Activated CD8-positive, alpha-beta memory T cell treated with anti-CD3 and anti-CD28 coated beads for 1 hour (primary cell): Measurements from ENCODE around the gene C14orf39.
"Not testable (repeated sequence)": the region's sequence is repeated elsewhere in the genome, so short reads cannot be mapped to it uniquely, and the experiment has no call there.

Source experiments
- DNase-seq, 2 donors: peaks; one replicate each; pipeline ENCODE4 v3.0.0-alpha.2; 2020; ENCODE audit warnings: low read depth in 1 of 2; ENCODE audit errors: extremely low read depth in 1 of 2

C14orf39 gene

DNA sequence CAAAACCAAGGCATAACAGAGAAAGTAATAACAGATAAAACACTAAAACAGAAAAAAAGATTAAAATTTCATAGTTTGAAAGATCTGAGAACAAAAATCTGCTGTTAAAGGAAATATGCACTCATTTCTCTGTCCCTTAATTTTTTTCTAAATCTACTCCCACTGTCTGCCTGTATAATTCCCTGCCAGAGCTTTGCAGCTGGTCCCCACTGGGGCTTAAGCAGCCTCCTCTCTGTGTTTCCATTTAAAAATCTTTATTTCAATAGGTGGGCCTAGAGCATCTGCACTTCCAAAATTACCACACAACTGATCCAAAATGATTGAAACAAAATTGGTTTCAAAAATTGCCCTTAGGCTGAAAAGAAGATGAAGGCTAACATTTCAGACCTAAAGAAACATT lies 16.7 kb upstream of the C14orf39 start:
- DNase-seq, result no peak

DNA sequence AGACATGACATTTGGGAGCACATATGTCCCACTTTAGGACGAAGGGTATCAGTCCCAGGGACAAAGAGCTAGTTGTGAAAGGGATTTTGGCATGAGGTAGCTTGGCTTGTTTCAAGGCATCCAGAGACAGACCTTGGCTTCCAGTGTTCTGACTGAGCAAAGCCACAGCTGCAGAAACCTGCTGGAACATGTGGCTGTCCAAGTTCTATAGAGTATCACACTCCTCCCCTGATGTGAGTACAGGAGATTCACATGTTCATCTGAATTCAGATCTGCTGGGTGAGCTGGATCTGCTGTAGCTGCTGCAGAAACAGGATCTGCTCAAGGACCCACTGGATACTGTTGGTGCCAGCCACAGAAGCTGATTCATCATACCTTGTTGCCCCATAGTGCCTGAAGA lies 10.1 kb upstream of the C14orf39 start:
- no peak for DNase-seq

DNA sequence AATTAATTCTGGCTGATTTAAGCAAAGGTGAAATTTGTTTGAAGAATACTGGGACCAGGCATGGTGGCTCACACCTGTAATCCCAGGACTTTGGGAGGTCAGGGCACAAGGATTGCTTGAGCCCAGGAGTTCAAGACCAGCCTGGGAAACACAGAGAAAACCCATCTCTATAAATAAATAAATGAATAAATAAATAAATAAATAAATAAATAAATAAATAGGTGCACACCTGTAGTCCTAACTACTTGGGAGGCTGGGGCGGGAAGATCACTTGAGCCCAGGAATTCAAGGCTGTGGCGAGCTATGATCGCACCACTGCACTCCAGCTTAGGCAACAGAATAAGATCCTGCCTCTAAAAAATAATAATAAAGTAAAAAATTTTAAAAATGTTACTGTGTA lies 4.4 kb upstream of the C14orf39 start:
- no peak for DNase-seq

DNA sequence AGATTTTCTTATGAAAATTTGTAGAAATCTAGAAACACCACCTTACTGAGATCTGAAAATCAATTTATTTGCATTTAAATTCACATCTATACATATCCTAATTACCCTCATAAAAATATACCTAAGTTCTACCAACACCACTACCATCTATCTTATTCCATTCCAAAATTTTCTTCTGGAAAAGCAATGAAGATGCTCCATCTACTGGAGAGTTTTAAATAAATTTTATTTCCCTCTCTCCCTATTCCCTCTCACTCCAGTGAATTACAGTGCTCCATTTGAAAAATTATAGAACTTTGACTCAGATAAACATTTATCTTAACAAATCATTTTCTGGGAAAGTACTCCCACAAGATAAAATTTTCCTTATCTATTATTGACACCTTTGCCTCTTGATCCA lies 2.3 kb upstream of the C14orf39 start:
- no peak for DNase-seq

DNA sequence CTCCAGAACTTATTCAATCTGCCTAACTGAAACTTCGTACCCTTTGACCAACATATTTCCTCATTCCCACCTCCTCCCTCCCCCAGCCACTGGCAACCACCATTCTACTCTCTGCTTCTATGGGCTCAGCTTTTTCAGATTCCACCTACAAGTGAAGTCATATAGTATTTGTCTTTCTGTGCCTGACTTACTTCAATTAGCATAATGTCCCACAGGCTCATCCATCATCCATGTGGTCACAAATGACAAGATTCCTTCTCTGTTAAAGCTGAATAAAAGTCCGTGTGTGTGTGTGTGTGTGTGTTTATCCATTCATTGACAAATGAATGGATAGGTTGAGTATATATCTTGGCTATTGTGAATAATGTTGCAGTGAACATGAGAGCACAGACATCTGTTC lies 1.3 kb upstream of the C14orf39 start:
- DNase-seq, result no peak

DNA sequence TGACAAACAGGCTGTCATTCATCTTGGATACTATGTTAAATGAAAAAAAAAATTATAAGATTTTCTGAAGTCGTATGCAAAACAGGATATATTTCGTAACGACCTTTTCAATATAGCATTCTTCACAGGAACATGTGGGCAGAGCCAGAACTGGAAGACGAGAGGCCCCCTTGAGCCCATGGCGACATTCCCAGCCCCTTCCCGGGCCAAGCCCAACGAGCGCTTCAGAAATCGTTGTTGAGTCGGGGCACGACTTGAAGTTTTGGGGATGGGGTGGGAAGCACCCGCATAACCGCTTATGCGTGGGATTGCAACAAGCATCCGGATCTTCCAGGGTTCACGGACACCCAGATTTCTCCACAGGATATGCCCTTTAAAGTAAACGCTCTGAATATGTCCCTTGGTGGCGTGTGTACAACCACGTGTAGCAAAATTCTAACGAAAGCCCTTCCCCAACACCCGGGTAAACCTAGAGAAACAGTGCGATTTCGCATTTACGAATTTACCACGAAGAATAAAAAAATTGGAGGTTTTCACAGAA lies 736 bp downstream of the C14orf39 start:
- DNase-seq, result no peak

DNA sequence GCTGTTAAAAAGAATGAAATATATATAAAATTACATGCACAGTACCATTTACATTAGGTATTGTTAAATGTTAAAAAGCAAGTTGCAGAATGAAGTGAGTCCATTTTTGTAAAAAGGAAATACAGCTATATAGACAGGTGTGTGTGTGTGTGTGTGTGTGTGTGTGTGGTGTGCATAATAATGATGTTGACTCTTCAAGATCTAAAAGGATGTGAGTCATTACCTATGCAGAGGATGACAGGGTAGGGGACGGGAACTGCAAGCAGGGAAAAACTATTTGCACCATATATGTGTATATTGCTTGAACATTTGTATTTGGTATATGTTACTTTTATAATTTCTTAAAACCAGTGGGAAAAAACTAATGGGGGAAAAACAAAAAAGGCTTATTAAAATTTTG lies 3.1 kb downstream of the C14orf39 start:
- no peak for DNase-seq

DNA sequence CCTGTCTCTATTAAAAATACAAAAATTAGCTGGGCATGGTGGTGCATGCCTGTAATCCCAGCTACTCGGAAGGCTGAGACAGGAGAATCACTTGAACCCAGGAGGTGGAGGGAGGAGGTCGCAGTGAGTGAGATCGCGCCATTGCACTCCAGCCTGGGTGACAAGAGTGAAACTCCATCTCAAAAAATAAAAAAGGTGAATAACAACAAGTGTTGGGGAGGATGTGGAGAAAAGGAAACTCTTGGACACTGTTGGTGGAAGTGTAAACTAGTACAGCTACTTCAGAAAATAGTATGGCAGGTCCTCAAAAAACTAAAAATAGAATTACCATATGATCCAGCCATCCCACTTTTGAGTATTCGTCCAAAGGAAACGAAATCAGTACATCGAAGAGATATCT lies 5.6 kb downstream of the C14orf39 start:
- DNase-seq, result not testable (repeated sequence)

DNA sequence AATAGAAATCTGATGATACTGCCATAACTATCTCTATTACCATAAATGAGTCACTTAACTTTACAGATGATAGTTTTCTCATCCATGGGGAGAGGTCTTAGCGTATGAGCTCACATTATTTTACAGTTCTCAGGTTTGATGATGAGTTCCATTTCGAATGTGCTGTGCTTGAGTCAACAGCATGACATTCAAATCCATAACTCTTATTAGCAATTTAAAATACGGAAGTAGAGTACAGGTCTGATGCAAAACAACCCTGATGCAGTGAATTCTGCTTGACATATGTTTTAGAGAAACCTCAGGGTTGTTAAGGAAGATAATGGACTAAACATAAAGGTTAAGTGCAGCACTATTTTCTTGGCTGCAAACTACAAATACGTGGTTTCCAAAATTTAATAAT lies 30.0 kb downstream of the C14orf39 start:
- DNase-seq, result no peak

DNA sequence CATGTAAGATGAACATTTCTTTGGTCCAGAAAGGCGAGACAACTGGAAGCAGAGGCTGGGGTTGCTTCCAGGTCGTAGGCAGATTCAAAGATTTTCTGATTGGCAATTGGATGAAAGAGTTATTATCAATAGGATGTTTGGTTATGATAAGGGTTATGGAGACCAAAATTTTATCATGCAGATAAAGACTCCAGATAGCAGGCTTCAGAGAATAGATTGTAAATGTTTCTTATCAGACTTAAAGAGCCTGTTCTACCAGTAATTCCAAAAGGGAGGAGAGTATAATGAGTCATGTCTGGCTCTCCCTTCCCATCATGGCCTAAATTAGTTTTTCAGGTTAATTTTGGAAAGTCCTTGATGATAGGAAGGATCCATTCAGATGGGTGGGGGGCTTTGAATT lies 55.6 kb downstream of the C14orf39 start:
- DNase-seq, result no peak

DNA sequence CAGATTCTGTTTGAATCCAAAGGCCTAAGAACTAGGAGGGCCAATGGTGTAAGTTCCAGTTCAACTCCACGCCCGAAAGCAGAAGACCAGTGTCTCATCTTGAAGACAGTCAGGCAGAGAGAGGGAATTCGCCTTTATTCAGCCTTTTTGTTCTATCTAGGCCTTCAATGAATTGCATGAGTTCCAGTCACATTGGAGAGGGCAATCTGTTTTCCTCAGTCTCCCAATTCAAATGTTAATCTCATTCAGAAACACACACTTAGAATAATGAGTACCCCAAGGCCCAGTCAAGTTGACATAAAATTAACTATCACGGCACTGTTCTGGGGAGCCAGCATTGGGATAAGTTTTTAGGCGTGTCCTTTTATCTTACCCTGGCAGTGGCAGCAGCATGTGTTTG lies 65.8 kb downstream of the C14orf39 start:
- no peak for DNase-seq

DNA sequence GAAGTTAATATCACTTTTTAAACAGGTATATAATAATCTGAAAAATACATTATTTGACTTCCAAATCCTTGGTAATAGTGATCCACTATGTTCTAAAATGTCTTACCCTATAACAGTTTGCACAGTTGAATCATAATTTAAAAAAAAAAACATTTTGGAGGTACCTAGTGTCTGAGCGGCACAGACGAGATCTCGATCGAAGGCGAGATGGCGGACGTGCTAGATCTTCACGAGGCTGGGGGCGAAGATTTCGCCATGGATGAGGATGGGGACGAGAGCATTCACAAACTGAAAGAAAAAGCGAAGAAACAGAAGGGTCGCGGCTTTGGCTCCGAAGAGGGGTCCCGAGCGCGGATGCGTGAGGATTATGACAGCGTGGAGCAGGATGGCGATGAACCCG lies 88.3 kb downstream of the C14orf39 start:
- not testable (repeated sequence) for DNase-seq

DNA sequence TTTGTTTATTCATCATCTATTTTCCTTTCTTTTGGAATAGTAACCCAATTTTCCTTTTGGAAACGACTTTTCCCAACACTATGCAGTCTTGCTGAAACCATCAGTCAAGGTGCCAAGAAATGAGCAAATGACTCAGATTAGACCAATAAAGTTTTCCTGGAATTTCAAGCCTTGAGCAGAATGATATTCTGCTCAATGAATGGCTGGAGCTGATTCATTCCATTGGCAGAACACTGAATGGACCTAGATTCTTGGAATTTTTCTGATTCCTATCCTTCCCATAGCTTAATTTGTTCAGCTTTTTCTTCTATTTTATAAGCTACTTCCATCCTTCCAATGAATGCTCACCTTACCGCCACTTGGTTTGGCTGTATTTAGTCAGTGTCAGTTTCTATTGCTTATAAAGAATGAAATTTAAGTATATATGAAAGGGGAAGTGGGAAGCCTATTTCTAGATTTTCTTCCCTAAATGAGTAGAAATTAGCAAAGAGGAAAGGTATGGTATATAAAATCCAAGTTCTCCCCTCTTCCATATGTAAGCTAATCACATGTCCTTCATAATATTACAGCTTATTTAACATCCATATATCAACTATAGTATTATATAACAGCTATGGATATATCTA lies 89.0 kb downstream of the C14orf39 start:
- no peak for DNase-seq
